Measurements from ENCODE around the gene PACSIN3. TPM values are rescaled to one million over a fixed set of nuclear protein-coding genes. Genes with fewer than 3 reads are reported as not detected.

Gene PACSIN3
- total RNA-seq, 1 experiment from 2014 or later = 63.1 TPM

DNA sequence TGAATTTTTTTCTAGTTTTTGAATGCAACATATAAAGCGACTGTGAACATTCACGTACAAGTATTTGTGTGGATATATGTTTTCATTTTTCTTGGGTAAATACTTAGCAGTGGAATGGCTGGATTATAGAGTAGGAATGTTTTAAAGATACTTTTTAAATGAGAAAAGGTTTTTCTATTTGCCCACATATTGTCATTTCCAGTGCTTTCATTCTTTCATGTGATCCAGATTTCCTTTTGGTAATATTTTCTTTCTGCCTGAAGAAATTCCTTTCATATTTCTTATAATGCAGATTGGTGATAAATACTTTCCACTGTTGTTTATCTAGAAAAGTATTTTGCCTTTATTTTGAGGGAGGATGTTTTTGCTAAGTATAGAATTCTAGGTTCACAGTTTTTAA lies 36.5 kb upstream of the PACSIN3 start:
- peaks cover 24% of the 10 kb centered on the region for H3K79me2 ChIP-seq (ENCODE audit: insufficient read depth, low read length)
- no peak for TF ChIP-seq POLR2A (IDR thresholded peaks at IDR 0.05; ENCODE audit: borderline replicate concordance, extremely low read depth, insufficient read depth, insufficient read length)
- TF ChIP-seq, protein P1, sequence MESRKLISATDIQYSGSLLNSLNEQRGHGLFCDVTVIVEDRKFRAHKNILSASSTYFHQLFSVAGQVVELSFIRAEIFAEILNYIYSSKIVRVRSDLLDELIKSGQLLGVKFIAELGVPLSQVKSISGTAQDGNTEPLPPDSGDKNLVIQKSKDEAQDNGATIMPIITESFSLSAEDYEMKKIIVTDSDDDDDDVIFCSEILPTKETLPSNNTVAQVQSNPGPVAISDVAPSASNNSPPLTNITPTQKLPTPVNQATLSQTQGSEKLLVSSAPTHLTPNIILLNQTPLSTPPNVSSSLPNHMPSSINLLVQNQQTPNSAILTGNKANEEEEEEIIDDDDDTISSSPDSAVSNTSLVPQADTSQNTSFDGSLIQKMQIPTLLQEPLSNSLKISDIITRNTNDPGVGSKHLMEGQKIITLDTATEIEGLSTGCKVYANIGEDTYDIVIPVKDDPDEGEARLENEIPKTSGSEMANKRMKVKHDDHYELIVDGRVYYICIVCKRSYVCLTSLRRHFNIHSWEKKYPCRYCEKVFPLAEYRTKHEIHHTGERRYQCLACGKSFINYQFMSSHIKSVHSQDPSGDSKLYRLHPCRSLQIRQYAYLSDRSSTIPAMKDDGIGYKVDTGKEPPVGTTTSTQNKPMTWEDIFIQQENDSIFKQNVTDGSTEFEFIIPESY (IDR thresholded peaks at IDR 0.05; ENCODE audit: extremely low read depth, insufficient replicate concordance, low read length) = no peak
- TF ChIP-seq YY1 (IDR thresholded peaks at IDR 0.05; ENCODE audit: extremely low read depth, insufficient replicate concordance, low read depth, low read length) = no peak
- TF ChIP-seq SRF (IDR thresholded peaks at IDR 0.05; ENCODE audit: low read depth) = no peak
- TF ChIP-seq CEBPB (IDR thresholded peaks at IDR 0.05; ENCODE audit: low read depth) = no peak
- no peak for TF ChIP-seq POLR2AphosphoS5 (IDR thresholded peaks at IDR 0.05; ENCODE audit: low read depth, low read length)
- TF ChIP-seq SP1 (IDR thresholded peaks at IDR 0.05; ENCODE audit: low read depth) = no peak
- TF ChIP-seq SIN3A (IDR thresholded peaks at IDR 0.05; ENCODE audit: low read depth) = no peak
- no peak for TF ChIP-seq EGR1 (IDR thresholded peaks at IDR 0.05; ENCODE audit: low read depth)
- TF ChIP-seq ELF1 (IDR thresholded peaks at IDR 0.05; ENCODE audit: borderline replicate concordance, low read depth) = no peak
- no peak for TF ChIP-seq EZH2phosphoT487 (IDR thresholded peaks at IDR 0.05; ENCODE audit: borderline replicate concordance)
- TF ChIP-seq, protein P2, sequence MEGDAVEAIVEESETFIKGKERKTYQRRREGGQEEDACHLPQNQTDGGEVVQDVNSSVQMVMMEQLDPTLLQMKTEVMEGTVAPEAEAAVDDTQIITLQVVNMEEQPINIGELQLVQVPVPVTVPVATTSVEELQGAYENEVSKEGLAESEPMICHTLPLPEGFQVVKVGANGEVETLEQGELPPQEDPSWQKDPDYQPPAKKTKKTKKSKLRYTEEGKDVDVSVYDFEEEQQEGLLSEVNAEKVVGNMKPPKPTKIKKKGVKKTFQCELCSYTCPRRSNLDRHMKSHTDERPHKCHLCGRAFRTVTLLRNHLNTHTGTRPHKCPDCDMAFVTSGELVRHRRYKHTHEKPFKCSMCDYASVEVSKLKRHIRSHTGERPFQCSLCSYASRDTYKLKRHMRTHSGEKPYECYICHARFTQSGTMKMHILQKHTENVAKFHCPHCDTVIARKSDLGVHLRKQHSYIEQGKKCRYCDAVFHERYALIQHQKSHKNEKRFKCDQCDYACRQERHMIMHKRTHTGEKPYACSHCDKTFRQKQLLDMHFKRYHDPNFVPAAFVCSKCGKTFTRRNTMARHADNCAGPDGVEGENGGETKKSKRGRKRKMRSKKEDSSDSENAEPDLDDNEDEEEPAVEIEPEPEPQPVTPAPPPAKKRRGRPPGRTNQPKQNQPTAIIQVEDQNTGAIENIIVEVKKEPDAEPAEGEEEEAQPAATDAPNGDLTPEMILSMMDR (IDR thresholded peaks at IDR 0.05 in 2 of 3, conservative IDR thresholded peaks at IDR 0.05 in 1 of 3; ENCODE audit: borderline replicate concordance in 1 of 3, insufficient read depth in 1 of 3, low read depth in 2 of 3, low read length in 2 of 3) = no peak
- TF ChIP-seq TCF7L2 (IDR thresholded peaks at IDR 0.05; ENCODE audit: borderline replicate concordance, extremely low read depth, insufficient read depth, insufficient read length) = no peak
- TF ChIP-seq, protein P3, sequence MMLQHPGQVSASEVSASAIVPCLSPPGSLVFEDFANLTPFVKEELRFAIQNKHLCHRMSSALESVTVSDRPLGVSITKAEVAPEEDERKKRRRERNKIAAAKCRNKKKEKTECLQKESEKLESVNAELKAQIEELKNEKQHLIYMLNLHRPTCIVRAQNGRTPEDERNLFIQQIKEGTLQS (IDR thresholded peaks at IDR 0.05) = no peak
- TF ChIP-seq EZH2 (IDR thresholded peaks at IDR 0.05) = no peak
- no peak for TF ChIP-seq FOSL1 (IDR thresholded peaks at IDR 0.05; ENCODE audit: low read depth)
- TF ChIP-seq, protein P4, sequence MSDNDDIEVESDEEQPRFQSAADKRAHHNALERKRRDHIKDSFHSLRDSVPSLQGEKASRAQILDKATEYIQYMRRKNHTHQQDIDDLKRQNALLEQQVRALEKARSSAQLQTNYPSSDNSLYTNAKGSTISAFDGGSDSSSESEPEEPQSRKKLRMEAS (IDR thresholded peaks at IDR 0.05) = no peak
- H3K9ac ChIP-seq (ENCODE audit: low read length) = no peak overlapping the region
- ChIA-PET CTCF (interaction anchor here (0.6 kb wide), 1 partner anchor 232 kb away, joined by 4 read pairs; no protein-coding TSS in a partner anchor), POLR2A (interaction anchor here (0.6 kb wide), 1 partner anchor 24 kb away, joined by 3 read pairs; no protein-coding TSS in a partner anchor), RAD21 (ENCODE audit: low non-redundant PET in 1 of 2, low total read pairs in 2 of 2, uncharacterized antibody in 2 of 2, unreplicated experiment in 2 of 2) (no interaction called here)
- intact Hi-C loops (cut with micrococcal nuclease) = no loop called here
- no peak overlapping the region for H3K4me3 ChIP-seq (replicated peaks in 1 of 2; ENCODE audit: low read depth in 1 of 2, low read length in 2 of 2)
- ATAC-seq (no peak), DNase-seq (ENCODE audit: low read depth, low spot score) (no peak)
- H3K9me3 ChIP-seq (ENCODE audit: control insufficient read depth in 1 of 2, insufficient read depth in 1 of 2, low read depth in 1 of 2, low read length in 2 of 2) = no peaks in the 10 kb centered on the region
- peaks cover 9 to 16% of the 10 kb centered on the region in 2 experiments; a peak in 2 of 4 replicates for H3K36me3 ChIP-seq (ENCODE audit: control insufficient read depth in 1 of 2, insufficient read depth in 2 of 2, low read length in 2 of 2)
- BruUV-seq (replicated peaks) = no TSS peak
- H3K9me2 ChIP-seq (ENCODE audit: insufficient read depth) = no peaks in the 10 kb centered on the region
- no peak overlapping the region for H3K27ac ChIP-seq (ENCODE audit: low read depth, low read length)
- no peak overlapping the region for H2AFZ ChIP-seq (ENCODE audit: low read depth, low read length, poor library complexity, severe bottlenecking)
- no peaks in the 10 kb centered on the region for H3K27me3 ChIP-seq (ENCODE audit: insufficient read depth, low read length)
- H4K20me1 ChIP-seq (ENCODE audit: insufficient read depth) = no peaks in the 10 kb centered on the region
- H3K4me2 ChIP-seq (ENCODE audit: low read length) = no peak overlapping the region
- peaks cover 0 to 13% of the 10 kb centered on the region in 2 experiments; a peak in 2 of 4 replicates for H3K4me1 ChIP-seq (ENCODE audit: control insufficient read depth in 1 of 2, insufficient read depth in 2 of 2, low read length in 2 of 2)

Measured in HCT116 (cell line).